Muscle of leg (tissue), 11 donors: ENCODE results near the gene C1QTNF9B. TPM values are rescaled to one million over a fixed set of nuclear protein-coding genes. Genes with fewer than 3 reads are reported as not detected.

Experiments used
- DNase-seq: peaks from one replicate; pipeline ENCODE4 v3.0.0; 2013
- H3K27ac ChIP-seq: one replicate; pipeline ENCODE4 v1.5.1; 2013; ENCODE audit warnings: mild to moderate bottlenecking, low read length, control low read depth
- H3K27me3 ChIP-seq: one replicate; pipeline ENCODE4 v1.6.1; 2013; ENCODE audit warnings: low read length; ENCODE audit not compliant: control insufficient read depth, insufficient read depth
- H3K36me3 ChIP-seq: one replicate; pipeline ENCODE4 v1.6.1; 2013; ENCODE audit warnings: low read length; ENCODE audit not compliant: control insufficient read depth, insufficient read depth
- H3K4me1 ChIP-seq: one replicate; pipeline ENCODE4 v1.6.1; 2013; ENCODE audit warnings: low read length; ENCODE audit not compliant: control insufficient read depth, insufficient read depth
- H3K4me3 ChIP-seq: one replicate; pipeline ENCODE4 v1.5.1; 2013; ENCODE audit warnings: low read length, control low read depth
- H3K9me3 ChIP-seq: replicated peaks from 2 replicates; pipeline ENCODE4 v1.6.1; 2013; ENCODE audit warnings: low read depth, low read length; ENCODE audit not compliant: control insufficient read depth
- WGBS: methylation state at CpG from one replicate; pipeline ENCODE4 v1.1.5; 2013; ENCODE audit warnings: missing lambda C conversion rate; ENCODE audit not compliant: insufficient coverage; 5-methylcytosine and 5-hydroxymethylcytosine counted together
- polyA plus RNA-seq, 8 donors: library from polyadenylated mRNA; unstranded; fragments of 120-200 nt; gene quantifications; one replicate each; pipeline versions ENCODE4 v1.2.1 to v1.2.3, GENCODE V29; 2013; ENCODE audit warnings: inconsistent platforms in 1 of 8, low replicate concordance in 1 of 8; ENCODE audit not compliant: insufficient read length in 8 of 8, insufficient read depth in 1 of 8
- total RNA-seq: library from RNA; stranded (reverse); fragments of 120-200 nt; gene quantifications from one replicate; pipeline ENCODE4 v1.2.4, GENCODE V29; 2013

C1QTNF9B gene
- total and polyA plus RNA-seq, 9 donors, result 0.95 to 3.7 (median 2.6) TPM

GRCh38 chr13:23848646-23849141 lies 48.6 kb downstream of the C1QTNF9B start:
- Histone ChIP-seq H3K27me3 (no peaks in the 10 kb centered on the region), H3K36me3 (peaks cover 3% of the 10 kb centered on the region), H3K4me3 (no peak overlapping the region), H3K4me1 (peaks cover 3% of the 10 kb centered on the region), H3K27ac (no peak overlapping the region), H3K9me3 (no peaks in the 10 kb centered on the region)
- DNase-seq, result no peak
- 71% methylated on average over 6 of the region's 8 CpGs for WGBS

- Histone ChIP-seq H3K36me3 (no peaks in the 10 kb centered on the region), H3K9me3 (no peaks in the 10 kb centered on the region), H3K4me3 (no peak overlapping the region), H3K27ac (no peak overlapping the region), H3K4me1 (peaks cover 3% of the 10 kb centered on the region), H3K27me3 (no peaks in the 10 kb centered on the region)
- DNase-seq, result no peak
- WGBS, result no CpG with 5 or more reads among the region's 2 CpGs
Measured at GRCh38 chr13:23848019-23848418, 49.3 kb downstream of the C1QTNF9B start.

GRCh38 chr13:23847497-23847896 lies 49.8 kb downstream of the C1QTNF9B start:
- no peaks in the 10 kb centered on the region for H3K27me3 ChIP-seq
- peaks cover 3% of the 10 kb centered on the region for H3K4me1 ChIP-seq
- H3K27ac ChIP-seq, result no peak overlapping the region
- no CpG with 5 or more reads among the region's 2 CpGs for WGBS
- H3K4me3 ChIP-seq, result no peak overlapping the region
- no peaks in the 10 kb centered on the region for H3K9me3 ChIP-seq
- no peak for DNase-seq
- H3K36me3 ChIP-seq, result no peaks in the 10 kb centered on the region

GRCh38 chr13:23845105-23845725 lies 52.1 kb downstream of the C1QTNF9B start:
- H3K4me1 ChIP-seq, result no peaks in the 10 kb centered on the region
- no peak for DNase-seq
- no peaks in the 10 kb centered on the region for H3K27me3 ChIP-seq
- H3K27ac ChIP-seq, result no peak overlapping the region
- H3K9me3 ChIP-seq, result no peaks in the 10 kb centered on the region
- no peak overlapping the region for H3K4me3 ChIP-seq
- WGBS, result no CpG with 5 or more reads among the region's 5 CpGs
- no peaks in the 10 kb centered on the region for H3K36me3 ChIP-seq

- H3K9me3 ChIP-seq, result no peaks in the 10 kb centered on the region
- WGBS, result 56% methylated on average over 2 of the region's 2 CpGs
- H3K4me1 ChIP-seq, result no peaks in the 10 kb centered on the region
- no peak for DNase-seq
- no peak overlapping the region for H3K4me3 ChIP-seq
- no peaks in the 10 kb centered on the region for H3K27me3 ChIP-seq
- no peak overlapping the region for H3K27ac ChIP-seq
- no peaks in the 10 kb centered on the region for H3K36me3 ChIP-seq
Measured at GRCh38 chr13:23844132-23844531, 53.2 kb downstream of the C1QTNF9B start.

- DNase-seq, result no peak
- H3K36me3 ChIP-seq, result no peaks in the 10 kb centered on the region
- 29% methylated on average over 1 of the region's 1 CpG for WGBS
- no peak overlapping the region for H3K27ac ChIP-seq
- no peak overlapping the region for H3K4me3 ChIP-seq
- H3K27me3 ChIP-seq, result no peaks in the 10 kb centered on the region
- H3K4me1 ChIP-seq, result no peaks in the 10 kb centered on the region
- H3K9me3 ChIP-seq, result no peaks in the 10 kb centered on the region
Measured at GRCh38 chr13:23843436-23843835, 53.9 kb downstream of the C1QTNF9B start.

GRCh38 chr13:23842406-23842805 lies 54.9 kb downstream of the C1QTNF9B start:
- peaks cover 2% of the 10 kb centered on the region for H3K36me3 ChIP-seq
- WGBS, result 89% methylated on average over 8 of the region's 8 CpGs
- H3K27ac ChIP-seq, result no peak overlapping the region
- H3K4me1 ChIP-seq, result no peaks in the 10 kb centered on the region
- no peak overlapping the region for H3K4me3 ChIP-seq
- H3K27me3 ChIP-seq, result no peaks in the 10 kb centered on the region
- no peak for DNase-seq
- H3K9me3 ChIP-seq, result no peaks in the 10 kb centered on the region

Other genes starting within 250 kb of the C1QTNF9B start
- gene MIPEP, start 8.1 kb downstream of the C1QTNF9B start, total RNA-seq, result 10.7 TPM
- gene MIPEP, start 8.1 kb downstream of the C1QTNF9B start, polyA plus RNA-seq, result 10 to 100 TPM in 1 of 8 donors, 1 to 10 TPM in 7; 7.7 to 11.7 (median 8.6) TPM